GM18519 (cell line): ENCODE results near the gene PSMD6.

ENCODE experiments used
- ATAC-seq: cut with Tn5 transposase; IDR thresholded peaks from one replicate; pipeline ENCODE4 v1.9.1; 2021; ENCODE audit warnings: mild to moderate bottlenecking, moderate library complexity; ENCODE audit not compliant: unreplicated experiment, low FRiP score

The PSMD6 gene

DNA sequence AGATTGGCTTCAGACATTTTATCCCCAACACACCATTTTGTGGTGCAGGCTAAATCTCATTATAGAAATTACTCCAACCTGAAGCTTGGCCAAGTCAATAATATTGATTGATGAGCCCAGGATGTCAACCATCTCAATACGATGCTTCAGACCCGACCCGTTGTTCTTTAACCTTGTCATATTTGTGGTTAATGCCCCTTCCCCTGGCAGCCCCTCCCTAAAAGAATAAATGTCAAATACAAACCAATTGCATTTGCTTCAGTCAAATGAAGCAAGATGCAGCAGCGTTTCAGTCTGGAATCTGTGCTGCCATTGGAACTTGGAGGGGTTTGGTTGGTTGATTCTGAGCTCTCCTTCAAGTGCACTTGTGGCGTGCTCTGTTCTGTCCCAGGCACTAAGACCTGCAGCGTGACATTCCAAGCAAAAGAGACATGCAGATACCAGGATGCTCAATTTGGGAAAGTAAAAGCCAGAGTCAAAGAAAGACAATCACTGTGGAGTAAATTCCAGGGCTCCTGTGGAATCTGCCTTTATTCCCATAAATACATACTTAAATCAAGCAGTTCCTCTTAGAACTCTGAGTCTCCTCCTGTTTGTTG, 23.8 kb upstream of the PSMD6 start:
- ATAC-seq, result no peak

DNA sequence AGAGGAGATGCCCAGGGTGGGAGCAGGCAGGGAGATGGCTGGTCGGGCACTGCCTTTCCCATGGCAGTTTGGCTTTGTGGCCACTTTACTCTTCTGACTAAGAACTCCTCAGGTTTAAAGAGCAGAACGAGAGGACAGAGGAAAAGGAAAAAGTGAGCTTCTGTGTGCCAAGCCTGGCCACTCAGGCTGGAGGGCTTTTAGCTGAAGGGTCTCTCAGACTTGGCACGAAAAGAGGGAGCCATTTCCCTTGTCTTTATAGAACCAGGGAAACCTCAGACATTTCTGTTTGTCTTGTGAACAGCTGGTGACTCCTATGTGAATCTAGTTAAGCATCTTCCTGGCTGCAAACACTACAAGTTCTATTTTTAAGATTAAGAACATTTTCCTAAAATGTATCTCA, 23.3 kb upstream of the PSMD6 start:
- ATAC-seq, result no peak

DNA sequence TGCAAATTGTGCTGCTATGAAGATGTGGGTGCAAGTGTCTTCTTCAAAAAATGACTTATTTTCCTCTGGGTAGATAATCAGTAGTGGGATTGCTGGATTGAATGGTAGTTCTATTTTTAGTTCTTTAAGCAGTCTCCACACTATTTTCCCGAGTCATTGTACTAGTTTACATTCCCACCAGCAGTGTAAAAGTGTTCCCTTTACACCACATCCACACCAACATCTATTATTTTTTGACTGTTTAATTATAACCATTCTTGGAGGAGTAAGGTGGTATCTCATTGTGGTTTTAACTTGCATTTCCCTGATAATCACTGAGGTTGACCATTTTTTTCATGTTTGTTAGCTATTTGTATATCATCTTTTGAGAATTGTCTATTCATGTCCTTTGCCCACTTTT, 19.7 kb upstream of the PSMD6 start:
- no peak for ATAC-seq

DNA sequence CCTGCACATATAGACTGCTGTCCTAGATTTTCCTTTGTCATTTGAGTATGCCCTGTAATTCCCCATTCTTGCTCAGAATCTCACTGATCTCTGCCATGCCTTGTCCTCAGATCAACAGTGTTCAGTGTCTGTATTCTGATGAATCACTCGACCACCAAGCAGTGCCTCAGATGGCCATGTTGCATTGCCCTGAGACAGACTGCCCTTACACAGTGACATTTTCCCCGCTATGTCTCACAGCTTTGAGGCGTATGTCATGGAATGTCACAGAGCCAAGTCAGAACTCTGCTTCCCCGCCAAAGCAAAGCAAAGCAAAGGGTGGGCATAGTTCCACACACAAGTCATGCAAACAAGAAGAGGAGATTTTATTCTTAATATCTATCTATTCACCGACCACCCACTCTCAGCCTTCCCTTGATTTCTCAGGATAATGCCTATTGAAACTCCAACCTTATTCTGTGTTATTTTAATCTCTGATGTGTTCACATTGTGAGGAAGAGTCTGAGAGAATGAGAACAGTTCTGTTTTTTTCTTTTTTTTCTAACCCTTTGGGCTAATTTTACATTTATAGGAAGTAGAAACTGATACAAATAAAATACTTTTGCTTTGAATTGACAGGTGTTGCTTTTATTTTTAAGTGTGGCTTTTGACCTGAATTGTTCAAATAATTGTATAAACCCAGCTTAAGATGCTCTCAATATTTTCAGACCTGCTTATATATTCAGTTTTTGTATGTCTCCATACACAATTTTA, 16.9 kb upstream of the PSMD6 start:
- ATAC-seq, result no peak

DNA sequence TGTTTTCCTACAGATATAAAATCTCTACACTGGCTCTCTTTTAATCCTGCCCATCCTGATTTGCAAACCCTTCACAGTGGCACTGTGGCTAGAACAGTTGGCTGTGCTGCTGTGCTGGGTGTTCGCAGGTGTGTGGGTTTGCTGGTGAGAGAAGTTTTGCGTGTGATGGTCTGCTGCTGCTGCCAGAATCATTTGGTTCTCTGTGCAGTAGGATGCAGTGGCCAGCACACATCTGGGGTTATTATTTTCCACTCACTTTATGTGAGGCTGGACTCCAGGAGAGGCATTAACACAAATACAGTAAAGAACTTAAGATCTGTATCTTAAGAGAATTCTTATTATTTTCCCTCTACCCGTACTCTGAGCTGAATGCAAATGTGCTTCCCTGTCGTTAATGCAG, 16.0 kb upstream of the PSMD6 start:
- no peak for ATAC-seq

DNA sequence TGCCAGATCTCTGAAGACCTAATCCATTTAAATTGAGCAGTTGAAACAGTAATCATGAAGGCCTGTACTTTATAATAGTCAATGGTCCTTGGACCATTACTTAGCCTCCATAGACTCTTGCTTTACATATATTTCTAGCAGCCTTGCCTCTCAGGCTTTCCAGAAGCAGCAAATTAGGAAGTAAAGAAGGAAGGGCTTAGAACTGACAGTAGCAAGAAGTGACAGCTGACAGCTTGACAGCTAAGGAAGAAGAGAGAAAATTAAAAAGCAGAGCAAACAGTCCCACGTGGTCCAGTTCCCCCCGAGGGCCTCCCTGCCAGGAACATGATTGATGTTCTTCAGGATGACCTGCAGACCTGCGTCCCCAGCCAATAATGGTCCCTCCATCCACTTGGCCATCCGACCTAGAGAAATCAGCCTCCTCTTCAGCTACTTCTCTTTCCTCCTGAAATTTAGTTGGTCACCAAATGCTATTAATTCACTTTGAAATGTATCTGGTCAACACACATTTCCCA, 15.0 kb upstream of the PSMD6 start:
- ATAC-seq, result no peak

DNA sequence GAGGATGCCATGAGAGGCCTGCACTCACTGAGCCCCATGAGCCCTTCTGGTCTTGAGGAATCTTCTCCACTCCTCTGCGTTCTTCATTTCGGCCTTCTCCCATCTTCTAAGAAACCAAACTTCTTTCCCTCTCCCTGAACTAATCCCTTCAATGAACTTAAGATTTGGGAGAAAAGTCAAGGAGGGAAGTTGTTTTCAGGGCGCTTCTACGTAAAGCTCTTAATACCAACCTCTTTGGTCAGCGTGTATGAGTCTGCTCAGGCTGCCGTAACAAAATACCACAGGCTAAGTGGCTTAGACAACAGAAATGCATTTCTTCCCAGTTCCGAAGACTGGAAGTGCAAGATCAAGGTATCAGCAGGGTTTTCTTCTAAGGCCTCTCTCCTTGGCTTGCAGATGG, 13.8 kb upstream of the PSMD6 start:
- no peak for ATAC-seq

DNA sequence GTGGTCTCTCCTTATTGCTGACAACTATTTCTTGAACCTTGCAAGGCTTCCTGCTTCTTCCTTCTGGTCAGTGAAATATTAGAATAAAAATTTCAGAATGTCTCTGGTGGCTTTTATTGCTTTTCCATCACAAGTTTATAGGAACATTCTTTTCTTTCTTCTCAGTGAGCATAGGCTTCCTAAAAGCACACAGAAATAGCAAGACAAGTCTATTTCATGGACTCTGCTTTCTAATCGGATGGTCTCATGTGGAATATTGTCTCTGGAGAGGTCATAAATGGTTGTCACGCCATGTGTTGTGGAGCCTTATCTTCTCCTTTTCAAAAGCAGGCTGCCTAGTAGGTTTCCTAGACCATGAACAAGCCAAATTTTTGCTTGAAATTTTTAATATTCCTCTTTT, 9.8 kb upstream of the PSMD6 start:
- ATAC-seq, result no peak

DNA sequence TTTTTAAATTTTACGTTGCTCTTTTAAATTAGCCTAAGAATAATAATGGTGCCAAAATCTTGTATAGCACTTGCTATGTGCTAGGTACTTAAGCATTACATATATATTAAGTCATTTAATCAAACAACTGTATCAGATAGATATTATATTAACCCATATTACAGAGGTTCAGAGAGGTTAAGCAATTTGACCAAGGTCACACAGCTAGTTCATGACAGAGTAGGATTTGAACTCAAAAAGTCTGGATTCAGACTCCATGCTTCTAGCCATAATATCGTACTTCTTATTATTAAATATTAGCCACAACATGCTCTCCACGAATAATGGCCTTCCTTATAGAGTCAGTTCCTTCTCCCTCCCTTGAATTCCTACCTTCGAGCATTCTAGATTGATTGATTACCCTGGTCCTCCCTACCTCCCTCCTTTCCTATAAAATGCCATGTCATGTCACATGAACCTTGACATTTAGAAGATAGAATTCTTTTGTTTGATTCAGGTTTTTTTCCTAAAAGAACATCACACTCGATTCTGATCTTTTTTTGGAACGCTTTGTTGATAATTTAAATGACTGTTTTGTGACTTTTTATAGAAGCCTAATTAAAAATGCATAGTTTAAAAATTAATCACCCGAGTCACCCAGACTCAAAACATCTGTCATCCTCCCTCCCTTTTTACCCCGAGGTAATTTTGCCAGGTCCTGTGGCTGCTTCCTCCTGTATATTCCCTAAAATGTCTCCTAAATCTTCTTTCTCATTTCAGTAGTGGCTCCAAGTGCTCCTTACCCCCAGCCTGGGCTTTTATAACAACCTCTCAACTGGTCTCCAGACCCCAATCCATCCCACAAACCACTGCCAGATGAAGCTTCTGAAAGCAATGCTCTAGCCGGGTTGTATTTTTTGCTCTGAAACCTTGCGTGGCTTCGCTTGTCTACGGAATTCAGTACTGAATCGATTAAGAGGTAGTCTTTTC, 8.5 kb upstream of the PSMD6 start:
- ATAC-seq, result no peak

DNA sequence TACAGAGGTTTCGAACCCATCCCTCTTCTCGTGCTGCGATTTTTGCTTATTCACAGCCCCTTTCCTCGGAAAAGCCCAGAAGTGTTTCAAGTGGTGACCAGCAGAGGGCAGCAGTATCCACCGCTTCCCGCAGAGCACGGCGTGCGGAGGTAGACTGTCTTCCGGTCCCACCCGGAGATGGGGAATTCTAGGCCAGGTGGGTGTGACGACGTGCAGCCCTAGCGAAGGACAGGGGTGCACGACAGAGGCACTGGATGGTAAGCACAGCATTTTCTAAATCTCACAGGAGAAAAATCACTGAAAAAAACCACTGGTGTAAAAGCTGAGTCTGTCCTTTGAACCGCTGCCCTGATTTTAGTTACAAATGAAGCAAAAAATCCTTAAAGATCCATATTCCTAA, 7.4 kb upstream of the PSMD6 start:
- peak; percentile 88 for ATAC-seq

DNA sequence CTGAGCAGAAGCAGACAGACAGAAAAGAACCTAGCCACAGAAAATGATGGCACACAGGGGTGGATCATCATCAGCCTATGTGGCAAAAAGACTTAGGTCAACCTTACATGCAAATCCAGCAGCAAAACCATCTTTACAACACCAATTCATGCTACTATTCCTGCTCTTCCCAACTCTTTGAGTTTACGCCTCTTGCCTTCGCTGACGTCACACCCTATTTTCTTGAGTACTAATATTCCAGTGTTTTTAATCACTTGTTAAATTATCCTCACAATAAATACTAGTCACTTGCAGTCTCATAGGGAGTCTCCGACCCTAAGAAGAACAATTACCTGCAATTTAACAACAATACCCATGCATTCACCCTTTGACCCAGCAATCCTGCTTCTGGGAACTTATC, 6.0 kb upstream of the PSMD6 start:
- ATAC-seq, result no peak

DNA sequence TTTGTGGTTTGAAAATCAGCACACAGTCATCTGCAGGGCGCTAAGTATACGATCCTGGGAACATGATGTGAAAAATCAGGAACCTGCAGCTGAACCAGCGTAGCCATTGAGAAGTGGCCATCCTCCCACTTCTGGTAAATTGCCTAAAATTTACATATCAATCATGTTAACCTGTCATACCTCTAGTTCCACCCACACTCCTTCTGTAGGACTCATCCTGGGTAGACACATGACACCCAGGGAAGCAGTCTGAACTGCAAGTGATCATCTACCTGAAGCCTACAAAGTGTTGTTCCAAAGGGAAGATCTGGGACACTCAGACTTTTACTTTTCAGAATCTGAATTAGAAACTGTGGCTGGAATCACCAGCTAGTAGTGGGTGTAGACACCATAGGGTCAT, 5.5 kb upstream of the PSMD6 start:
- no peak for ATAC-seq

DNA sequence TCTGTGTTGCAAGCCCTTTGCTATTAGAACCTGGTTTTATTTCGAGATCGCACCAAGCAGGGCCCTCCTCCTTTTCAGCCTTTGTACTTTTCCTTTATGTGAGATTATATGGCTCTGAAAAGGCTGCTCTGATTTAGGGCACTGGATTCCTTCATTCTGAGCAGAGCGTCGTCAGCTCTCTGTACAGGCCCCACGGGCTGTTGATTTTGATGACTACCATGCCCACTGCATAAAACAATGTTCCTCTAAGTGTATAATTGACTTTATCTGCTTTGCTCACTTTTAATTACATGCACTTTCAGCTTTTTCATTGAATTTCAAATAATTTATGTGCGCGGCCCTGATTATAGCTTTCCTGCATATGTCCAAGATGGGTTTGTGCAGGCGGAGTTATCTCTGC, 4.4 kb upstream of the PSMD6 start:
- no peak for ATAC-seq

DNA sequence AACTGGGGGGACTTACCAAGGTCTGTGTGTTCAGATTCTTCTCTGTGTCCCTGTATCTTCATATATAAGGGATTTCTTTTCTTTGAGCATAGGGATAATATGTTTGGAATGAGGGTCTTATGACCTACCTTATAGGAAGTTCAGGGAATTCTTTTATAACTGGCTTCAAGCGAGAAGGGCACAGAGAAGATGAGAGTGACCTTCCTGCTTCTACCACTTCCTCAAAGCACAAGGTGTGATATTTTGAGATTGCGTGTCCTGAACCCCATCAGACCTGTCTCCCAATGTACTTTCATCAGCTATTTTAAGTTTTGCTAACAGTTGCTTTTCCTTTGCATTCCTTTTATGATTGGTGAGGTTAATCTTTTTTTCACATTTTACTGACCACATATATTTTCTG, 3.1 kb upstream of the PSMD6 start:
- ATAC-seq, result no peak

DNA sequence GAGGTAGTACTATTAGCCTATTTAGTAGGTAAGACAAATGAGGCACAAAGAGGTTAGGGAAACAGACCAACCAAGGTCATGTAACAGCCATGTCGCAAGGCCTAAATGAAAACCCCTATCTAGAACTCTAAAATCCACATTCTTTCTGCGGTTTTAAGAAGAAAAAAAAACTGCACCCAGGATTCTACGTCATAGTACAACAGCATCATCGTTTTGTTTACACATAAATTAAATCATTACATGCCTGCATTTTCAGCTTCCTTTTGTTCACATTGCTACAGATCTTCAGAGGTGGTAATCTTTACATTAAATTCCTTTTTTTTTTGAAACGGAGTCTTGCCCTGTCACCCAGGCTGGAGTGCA, 548 bp upstream of the PSMD6 start:
- ATAC-seq, result no peak

DNA sequence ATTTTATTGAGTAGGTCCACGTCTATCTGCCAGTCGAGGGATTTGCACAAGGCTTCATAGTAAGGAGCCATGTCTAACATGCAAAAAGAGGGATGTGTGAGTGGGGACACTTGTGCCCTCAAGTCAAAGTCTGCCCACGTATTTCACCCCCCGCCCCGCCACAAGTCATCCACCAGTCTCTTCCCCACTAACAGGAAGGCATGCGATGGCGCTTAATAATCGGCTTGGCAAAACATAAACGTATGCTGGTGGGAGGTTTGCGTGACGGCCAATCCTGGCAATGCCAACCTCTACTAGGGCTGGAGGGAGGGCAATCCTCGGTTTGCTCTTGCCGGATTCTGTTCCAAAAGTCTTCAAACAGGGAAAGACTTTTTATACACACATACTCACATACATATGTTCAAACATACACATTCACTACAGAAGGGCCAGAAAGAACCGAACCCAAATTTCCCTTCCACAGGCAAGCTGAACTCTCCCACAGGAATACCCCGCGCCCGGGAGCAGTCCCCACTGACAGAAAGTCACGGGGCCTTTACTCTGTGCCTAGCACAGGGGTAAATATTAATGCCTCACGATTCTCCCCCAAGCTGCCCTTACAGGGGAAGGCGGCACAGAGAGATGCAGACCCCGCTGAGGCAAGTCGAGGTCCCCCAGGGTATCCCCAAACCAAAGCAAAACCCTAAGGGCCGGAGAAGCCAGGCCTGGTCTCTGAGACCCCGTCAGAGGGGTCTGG, 675 bp downstream of the PSMD6 start:
- ATAC-seq, result no peak

DNA sequence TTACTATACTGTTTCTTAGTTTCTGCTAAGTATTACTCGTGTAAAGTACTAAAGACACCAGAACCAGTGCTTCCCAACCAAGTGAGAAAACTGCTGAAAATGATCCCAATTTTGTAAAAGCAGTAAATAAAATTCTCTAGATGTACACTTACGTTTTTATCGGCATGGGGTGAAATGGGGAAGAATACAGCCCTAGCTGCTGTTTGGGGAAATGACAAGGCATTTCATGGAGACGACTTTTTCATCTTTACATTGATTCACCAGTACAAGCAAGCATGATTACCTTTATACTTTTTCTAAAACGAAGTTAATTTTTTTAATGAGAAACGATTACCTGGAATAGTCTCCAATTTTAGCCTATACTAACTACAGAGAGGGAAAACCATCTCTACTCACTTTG, 1.4 kb downstream of the PSMD6 start:
- no peak for ATAC-seq

DNA sequence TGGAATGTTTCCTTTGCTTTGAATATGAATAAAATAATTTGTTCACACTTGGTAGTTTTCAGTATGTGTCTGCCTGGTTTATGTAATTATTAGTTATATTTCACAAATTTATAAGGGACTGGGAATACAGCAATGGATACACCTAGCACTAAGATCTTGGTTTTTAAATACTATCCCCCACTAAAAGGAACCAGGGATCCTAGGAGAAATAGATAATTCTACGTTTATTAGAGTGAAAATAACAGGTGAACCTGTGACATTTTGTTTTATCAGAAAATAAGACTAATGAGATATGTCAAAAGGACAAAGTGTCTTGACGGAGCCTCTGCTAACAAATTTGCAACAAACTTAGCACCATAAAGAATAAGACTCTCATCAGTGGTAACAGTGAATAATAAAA, 3.4 kb downstream of the PSMD6 start:
- ATAC-seq, result no peak

DNA sequence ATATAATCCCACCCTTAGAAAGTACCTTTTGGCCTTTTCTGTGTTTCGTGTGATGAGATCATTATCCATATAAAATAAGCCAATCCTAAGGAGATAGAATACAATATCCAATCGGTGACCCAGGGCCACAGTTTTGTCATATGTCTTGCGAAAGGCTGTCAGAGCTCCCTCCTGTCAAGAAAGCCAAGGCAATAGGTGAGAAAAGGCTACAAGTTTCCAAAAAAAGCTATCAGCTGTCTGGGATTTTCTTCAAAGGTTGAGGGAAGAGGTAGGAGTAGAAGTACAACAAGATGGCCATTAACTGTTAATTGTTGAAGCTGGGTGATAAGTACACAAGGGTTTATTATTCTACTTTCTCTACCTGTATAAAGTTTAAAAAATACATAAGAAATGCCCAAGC, 4.0 kb downstream of the PSMD6 start:
- ATAC-seq, result no peak

DNA sequence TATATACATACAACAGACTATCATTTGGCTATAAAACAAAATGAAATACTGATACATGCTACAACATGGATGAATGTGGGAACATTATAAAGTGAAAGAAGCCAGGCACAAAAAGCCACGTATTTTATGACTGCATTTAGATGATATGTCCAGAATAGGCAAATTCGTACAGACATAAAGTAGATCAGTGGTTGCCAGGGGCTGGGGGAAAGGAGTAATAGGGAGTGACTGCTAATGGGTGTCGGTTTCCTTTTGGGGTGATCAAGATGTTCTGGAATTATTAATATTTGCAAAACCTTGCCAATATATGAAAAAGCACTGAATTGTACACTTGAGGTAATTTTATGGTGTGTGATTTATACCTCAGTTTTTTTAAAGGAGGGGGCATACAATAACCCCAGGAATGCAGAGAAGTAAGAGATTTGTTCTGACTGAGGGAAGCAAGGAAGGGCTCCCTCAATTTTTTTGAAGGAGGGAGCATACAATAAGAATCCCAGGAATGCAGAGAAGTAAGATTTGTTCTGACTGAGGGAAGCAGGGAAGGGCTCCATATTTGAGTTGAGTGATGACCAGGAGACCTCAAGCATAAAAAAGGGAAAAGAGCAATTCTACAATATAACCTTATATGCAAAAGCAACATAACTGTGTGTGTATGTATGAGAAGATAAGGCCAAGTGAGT, 6.2 kb downstream of the PSMD6 start:
- ATAC-seq, result no peak
